ENCODE data around the gene ASPRV1. TPM values are rescaled to one million over a fixed set of nuclear protein-coding genes. Genes with fewer than 3 reads are reported as not detected.

ASPRV1 gene
- total RNA-seq, 2 donors from 2014 or later = 0.84 to 0.91 TPM

- 87 to 89% methylated on average over 4 of the region's 4 CpGs for WGBS, 2 experiments (ENCODE audit: insufficient coverage in 1 of 2, insufficient read length in 1 of 2)
Observed at GRCh38 chr2:69973335-69973735, 11.9 kb upstream of the ASPRV1 start.

GRCh38 chr2:69972822-69973221 is 11.4 kb upstream of the ASPRV1 start:
- DNase-seq = no peak
- TF ChIP-seq CTCF (conservative IDR thresholded peaks at IDR 0.05) = no peak
- Mint-ChIP-seq H3K4me3 (no peak overlapping the region), H3K9me3 (peaks cover 4% of the 10 kb centered on the region), H3K4me1 (peaks cover 12% of the 10 kb centered on the region), H3K36me3 (ENCODE audit: low read depth) (no peaks in the 10 kb centered on the region), H3K27me3 (ENCODE audit: insufficient read depth) (peaks cover 4% of the 10 kb centered on the region), H3K27ac (no peak overlapping the region)
- H3K36me3 ChIP-seq (ENCODE audit: control insufficient read depth, insufficient read depth, low read length) = no peaks in the 10 kb centered on the region
- WGBS, 2 experiments (ENCODE audit: insufficient coverage in 1 of 2, insufficient read length in 1 of 2) = 95 to 100% methylated on average over 1 of the region's 1 CpG
- no peak overlapping the region for H3K4me3 ChIP-seq (ENCODE audit: low read length)
- no peak overlapping the region for H3K27ac ChIP-seq (ENCODE audit: low read depth, low read length)
- H3K27me3 ChIP-seq (ENCODE audit: control insufficient read depth, insufficient read depth, low read length, poor library complexity, severe bottlenecking) = no peaks in the 10 kb centered on the region
- no peaks in the 10 kb centered on the region for H3K9me3 ChIP-seq (ENCODE audit: control insufficient read depth, low read length)
- H3K9ac ChIP-seq (ENCODE audit: extremely low read depth, low read length, poor library complexity, severe bottlenecking) = no peak overlapping the region
- no peaks in the 10 kb centered on the region for H3K4me1 ChIP-seq (ENCODE audit: control insufficient read depth, insufficient read depth, low read length)

More at GRCh38 chr2:69973335-69973735, 11.9 kb upstream of the ASPRV1 start:
- Histone ChIP-seq H3K9ac (ENCODE audit: extremely low read depth, low read length, poor library complexity, severe bottlenecking) (no peak overlapping the region), H3K4me1 (ENCODE audit: control insufficient read depth, insufficient read depth, low read length) (no peaks in the 10 kb centered on the region), H3K27me3 (ENCODE audit: control insufficient read depth, insufficient read depth, low read length, poor library complexity, severe bottlenecking) (no peaks in the 10 kb centered on the region), H3K9me3 (ENCODE audit: control insufficient read depth, low read length) (no peaks in the 10 kb centered on the region), H3K36me3 (ENCODE audit: control insufficient read depth, insufficient read depth, low read length) (no peaks in the 10 kb centered on the region), H3K4me3 (ENCODE audit: low read length) (no peak overlapping the region), H3K27ac (ENCODE audit: low read depth, low read length) (no peak overlapping the region)
- Mint-ChIP-seq H3K36me3 (ENCODE audit: low read depth) (no peaks in the 10 kb centered on the region), H3K9me3 (peaks cover 4% of the 10 kb centered on the region), H3K27me3 (ENCODE audit: insufficient read depth) (peaks cover 4% of the 10 kb centered on the region), H3K27ac (no peak overlapping the region), H3K4me1 (peaks cover 14% of the 10 kb centered on the region), H3K4me3 (no peak overlapping the region)
- no peak for TF ChIP-seq CTCF (conservative IDR thresholded peaks at IDR 0.05)
- DNase-seq = no peak

- Histone ChIP-seq H3K9ac (ENCODE audit: extremely low read depth, low read length, poor library complexity, severe bottlenecking) (no peak overlapping the region), H3K4me3 (ENCODE audit: low read length) (no peak overlapping the region), H3K4me1 (ENCODE audit: control insufficient read depth, insufficient read depth, low read length) (no peaks in the 10 kb centered on the region), H3K27me3 (ENCODE audit: control insufficient read depth, insufficient read depth, low read length, poor library complexity, severe bottlenecking) (no peaks in the 10 kb centered on the region), H3K9me3 (ENCODE audit: control insufficient read depth, low read length) (no peaks in the 10 kb centered on the region), H3K36me3 (ENCODE audit: control insufficient read depth, insufficient read depth, low read length) (no peaks in the 10 kb centered on the region), H3K27ac (ENCODE audit: low read depth, low read length) (no peak overlapping the region)
- peaks cover 4% of the 10 kb centered on the region for H3K9me3 Mint-ChIP-seq
- WGBS, 2 experiments (ENCODE audit: insufficient coverage in 1 of 2, insufficient read length in 1 of 2) = 83 to 85% methylated on average over 1 to 4 of the region's 4 CpGs
- no peaks in the 10 kb centered on the region for H3K4me1 Mint-ChIP-seq
- no peak overlapping the region for H3K4me3 Mint-ChIP-seq
- peaks cover 4% of the 10 kb centered on the region for H3K27me3 Mint-ChIP-seq (ENCODE audit: insufficient read depth)
- TF ChIP-seq CTCF (conservative IDR thresholded peaks at IDR 0.05) = no peak
- H3K36me3 Mint-ChIP-seq (ENCODE audit: low read depth) = no peaks in the 10 kb centered on the region
- H3K27ac Mint-ChIP-seq = no peak overlapping the region
- DNase-seq = peak; percentile 73
Observed at GRCh38 chr2:69969991-69970390, 8.6 kb upstream of the ASPRV1 start.

Data from endodermal cell (in vitro differentiated cells).